ENCODE results near the gene OGFOD3. TPM values are rescaled to one million over a fixed set of nuclear protein-coding genes. Genes with fewer than 3 reads are reported as not detected.

Gene OGFOD3
- total and polyA plus RNA-seq, 2 experiments from 2014 or later, result 9.6 to 24.6 TPM

DNA sequence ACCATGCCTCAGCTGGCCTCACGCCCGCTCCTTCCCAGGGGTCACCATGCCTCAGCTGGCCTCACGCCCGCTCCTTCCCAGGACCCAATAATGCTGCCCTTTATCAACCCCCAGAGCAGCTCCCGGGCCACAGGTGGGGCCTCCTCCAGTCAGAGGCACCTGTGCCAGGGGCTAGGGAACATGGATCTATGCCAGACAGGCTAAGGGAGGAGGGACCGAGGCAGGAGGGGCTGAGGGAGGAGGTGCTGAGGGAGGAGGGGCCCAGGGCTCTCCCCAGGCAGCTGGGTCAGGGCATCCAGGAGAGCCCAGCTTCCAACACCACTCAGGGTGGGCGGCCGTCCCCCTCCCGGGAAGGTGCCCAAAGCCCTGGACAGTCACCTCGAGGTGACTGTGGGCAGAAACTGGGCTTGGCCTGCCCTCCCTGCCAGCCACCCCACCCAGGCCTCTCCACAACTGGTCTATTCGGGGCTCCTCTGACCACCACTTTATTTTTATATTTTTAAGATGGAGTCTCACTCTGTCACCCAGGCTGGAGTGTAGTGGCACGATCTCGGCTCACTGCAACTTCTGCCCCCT lies 27.4 kb downstream of the OGFOD3 start:
- H3K4me1 Mint-ChIP-seq, result peaks cover 3% of the 10 kb centered on the region; the same call in 1 of the 3 replicates
- DNase-seq (ENCODE audit: low spot score) (no peak), ATAC-seq (no peak)
- no peak overlapping the region for H3K27ac Mint-ChIP-seq
- H3K27me3 Mint-ChIP-seq (ENCODE audit: insufficient read depth, low read depth, poor library complexity), result peaks cover 14% of the 10 kb centered on the region
- Histone ChIP-seq H3K79me2 (replicated peaks; ENCODE audit: insufficient read depth) (no peaks in the 10 kb centered on the region), H3K27ac (ENCODE audit: low read depth) (no peak overlapping the region), H3K36me3 (ENCODE audit: insufficient read depth) (no peaks in the 10 kb centered on the region), H3K4me3 (no peak overlapping the region), H3K27me3 (ENCODE audit: insufficient read depth) (no peaks in the 10 kb centered on the region), H2AFZ (no peak overlapping the region), H3K9me2 (ENCODE audit: insufficient read depth) (no peaks in the 10 kb centered on the region), H3K4me2 (no peak overlapping the region), H4K20me1 (replicated peaks; ENCODE audit: insufficient read depth) (no peaks in the 10 kb centered on the region; the same call in 1 of the 2 replicates), H3K4me1 (ENCODE audit: insufficient read depth) (no peaks in the 10 kb centered on the region), H3F3A (replicated peaks; ENCODE audit: low read depth) (no peaks in the 10 kb centered on the region)
- no peak overlapping the region for H3K4me3 Mint-ChIP-seq
- no peaks in the 10 kb centered on the region for H3K9me3 Mint-ChIP-seq
- TF ChIP-seq STAT1 (IDR thresholded peaks at IDR 0.05; ENCODE audit: unreplicated experiment) (no peak), ZNF114 (CRISPR knock-in tag; IDR thresholded peaks at IDR 0.05) (no peak), JUNB (IDR thresholded peaks at IDR 0.05; ENCODE audit: unreplicated experiment) (no peak), POLR2AphosphoS5 (IDR thresholded peaks at IDR 0.05; ENCODE audit: low read depth) (no peak), NANOG (IDR thresholded peaks at IDR 0.05; ENCODE audit: borderline replicate concordance) (no peak), ZNF331 (CRISPR knock-in tag; IDR thresholded peaks at IDR 0.05; ENCODE audit: low read depth) (no peak), EZH2 (IDR thresholded peaks at IDR 0.05; ENCODE audit: low read depth, unreplicated experiment) (no peak), EZH2phosphoT487 (IDR thresholded peaks at IDR 0.05; ENCODE audit: unreplicated experiment) (no peak)
- TF ChIP-seq, protein P1, sequence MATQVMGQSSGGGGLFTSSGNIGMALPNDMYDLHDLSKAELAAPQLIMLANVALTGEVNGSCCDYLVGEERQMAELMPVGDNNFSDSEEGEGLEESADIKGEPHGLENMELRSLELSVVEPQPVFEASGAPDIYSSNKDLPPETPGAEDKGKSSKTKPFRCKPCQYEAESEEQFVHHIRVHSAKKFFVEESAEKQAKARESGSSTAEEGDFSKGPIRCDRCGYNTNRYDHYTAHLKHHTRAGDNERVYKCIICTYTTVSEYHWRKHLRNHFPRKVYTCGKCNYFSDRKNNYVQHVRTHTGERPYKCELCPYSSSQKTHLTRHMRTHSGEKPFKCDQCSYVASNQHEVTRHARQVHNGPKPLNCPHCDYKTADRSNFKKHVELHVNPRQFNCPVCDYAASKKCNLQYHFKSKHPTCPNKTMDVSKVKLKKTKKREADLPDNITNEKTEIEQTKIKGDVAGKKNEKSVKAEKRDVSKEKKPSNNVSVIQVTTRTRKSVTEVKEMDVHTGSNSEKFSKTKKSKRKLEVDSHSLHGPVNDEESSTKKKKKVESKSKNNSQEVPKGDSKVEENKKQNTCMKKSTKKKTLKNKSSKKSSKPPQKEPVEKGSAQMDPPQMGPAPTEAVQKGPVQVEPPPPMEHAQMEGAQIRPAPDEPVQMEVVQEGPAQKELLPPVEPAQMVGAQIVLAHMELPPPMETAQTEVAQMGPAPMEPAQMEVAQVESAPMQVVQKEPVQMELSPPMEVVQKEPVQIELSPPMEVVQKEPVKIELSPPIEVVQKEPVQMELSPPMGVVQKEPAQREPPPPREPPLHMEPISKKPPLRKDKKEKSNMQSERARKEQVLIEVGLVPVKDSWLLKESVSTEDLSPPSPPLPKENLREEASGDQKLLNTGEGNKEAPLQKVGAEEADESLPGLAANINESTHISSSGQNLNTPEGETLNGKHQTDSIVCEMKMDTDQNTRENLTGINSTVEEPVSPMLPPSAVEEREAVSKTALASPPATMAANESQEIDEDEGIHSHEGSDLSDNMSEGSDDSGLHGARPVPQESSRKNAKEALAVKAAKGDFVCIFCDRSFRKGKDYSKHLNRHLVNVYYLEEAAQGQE (IDR thresholded peaks at IDR 0.05; ENCODE audit: unreplicated experiment), result no peak
- TF ChIP-seq, protein P2, sequence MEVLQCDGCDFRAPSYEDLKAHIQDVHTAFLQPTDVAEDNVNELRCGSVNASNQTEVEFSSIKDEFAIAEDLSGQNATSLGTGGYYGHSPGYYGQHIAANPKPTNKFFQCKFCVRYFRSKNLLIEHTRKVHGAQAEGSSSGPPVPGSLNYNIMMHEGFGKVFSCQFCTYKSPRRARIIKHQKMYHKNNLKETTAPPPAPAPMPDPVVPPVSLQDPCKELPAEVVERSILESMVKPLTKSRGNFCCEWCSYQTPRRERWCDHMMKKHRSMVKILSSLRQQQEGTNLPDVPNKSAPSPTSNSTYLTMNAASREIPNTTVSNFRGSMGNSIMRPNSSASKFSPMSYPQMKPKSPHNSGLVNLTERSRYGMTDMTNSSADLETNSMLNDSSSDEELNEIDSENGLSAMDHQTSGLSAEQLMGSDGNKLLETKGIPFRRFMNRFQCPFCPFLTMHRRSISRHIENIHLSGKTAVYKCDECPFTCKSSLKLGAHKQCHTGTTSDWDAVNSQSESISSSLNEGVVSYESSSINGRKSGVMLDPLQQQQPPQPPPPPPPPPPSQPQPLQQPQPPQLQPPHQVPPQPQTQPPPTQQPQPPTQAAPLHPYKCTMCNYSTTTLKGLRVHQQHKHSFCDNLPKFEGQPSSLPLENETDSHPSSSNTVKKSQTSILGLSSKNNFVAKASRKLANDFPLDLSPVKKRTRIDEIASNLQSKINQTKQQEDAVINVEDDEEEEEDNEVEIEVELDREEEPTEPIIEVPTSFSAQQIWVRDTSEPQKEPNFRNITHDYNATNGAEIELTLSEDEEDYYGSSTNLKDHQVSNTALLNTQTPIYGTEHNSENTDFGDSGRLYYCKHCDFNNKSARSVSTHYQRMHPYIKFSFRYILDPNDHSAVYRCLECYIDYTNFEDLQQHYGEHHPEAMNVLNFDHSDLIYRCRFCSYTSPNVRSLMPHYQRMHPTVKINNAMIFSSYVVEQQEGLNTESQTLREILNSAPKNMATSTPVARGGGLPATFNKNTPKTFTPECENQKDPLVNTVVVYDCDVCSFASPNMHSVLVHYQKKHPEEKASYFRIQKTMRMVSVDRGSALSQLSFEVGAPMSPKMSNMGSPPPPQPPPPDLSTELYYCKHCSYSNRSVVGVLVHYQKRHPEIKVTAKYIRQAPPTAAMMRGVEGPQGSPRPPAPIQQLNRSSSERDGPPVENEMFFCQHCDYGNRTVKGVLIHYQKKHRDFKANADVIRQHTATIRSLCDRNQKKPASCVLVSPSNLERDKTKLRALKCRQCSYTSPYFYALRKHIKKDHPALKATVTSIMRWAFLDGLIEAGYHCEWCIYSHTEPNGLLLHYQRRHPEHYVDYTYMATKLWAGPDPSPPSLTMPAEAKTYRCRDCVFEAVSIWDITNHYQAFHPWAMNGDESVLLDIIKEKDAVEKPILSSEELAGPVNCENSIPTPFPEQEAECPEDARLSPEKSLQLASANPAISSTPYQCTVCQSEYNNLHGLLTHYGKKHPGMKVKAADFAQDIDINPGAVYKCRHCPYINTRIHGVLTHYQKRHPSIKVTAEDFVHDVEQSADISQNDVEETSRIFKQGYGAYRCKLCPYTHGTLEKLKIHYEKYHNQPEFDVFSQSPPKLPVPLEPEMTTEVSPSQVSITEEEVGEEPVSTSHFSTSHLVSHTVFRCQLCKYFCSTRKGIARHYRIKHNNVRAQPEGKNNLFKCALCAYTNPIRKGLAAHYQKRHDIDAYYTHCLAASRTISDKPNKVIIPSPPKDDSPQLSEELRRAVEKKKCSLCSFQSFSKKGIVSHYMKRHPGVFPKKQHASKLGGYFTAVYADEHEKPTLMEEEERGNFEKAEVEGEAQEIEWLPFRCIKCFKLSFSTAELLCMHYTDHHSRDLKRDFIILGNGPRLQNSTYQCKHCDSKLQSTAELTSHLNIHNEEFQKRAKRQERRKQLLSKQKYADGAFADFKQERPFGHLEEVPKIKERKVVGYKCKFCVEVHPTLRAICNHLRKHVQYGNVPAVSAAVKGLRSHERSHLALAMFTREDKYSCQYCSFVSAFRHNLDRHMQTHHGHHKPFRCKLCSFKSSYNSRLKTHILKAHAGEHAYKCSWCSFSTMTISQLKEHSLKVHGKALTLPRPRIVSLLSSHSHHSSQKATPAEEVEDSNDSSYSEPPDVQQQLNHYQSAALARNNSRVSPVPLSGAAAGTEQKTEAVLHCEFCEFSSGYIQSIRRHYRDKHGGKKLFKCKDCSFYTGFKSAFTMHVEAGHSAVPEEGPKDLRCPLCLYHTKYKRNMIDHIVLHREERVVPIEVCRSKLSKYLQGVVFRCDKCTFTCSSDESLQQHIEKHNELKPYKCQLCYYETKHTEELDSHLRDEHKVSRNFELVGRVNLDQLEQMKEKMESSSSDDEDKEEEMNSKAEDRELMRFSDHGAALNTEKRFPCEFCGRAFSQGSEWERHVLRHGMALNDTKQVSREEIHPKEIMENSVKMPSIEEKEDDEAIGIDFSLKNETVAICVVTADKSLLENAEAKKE (CRISPR knock-in tag; IDR thresholded peaks at IDR 0.05), result no peak
- TF ChIP-seq, protein P3, sequence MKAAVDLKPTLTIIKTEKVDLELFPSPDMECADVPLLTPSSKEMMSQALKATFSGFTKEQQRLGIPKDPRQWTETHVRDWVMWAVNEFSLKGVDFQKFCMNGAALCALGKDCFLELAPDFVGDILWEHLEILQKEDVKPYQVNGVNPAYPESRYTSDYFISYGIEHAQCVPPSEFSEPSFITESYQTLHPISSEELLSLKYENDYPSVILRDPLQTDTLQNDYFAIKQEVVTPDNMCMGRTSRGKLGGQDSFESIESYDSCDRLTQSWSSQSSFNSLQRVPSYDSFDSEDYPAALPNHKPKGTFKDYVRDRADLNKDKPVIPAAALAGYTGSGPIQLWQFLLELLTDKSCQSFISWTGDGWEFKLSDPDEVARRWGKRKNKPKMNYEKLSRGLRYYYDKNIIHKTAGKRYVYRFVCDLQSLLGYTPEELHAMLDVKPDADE (IDR thresholded peaks at IDR 0.05), result no peak
- H3K36me3 Mint-ChIP-seq (ENCODE audit: low read depth), result no peaks in the 10 kb centered on the region; the same call in 2 of the 3 replicates
